AG09319 (cell line): Measurements from ENCODE around the gene CPVL.

Source experiments
- DNase-seq: peaks from one replicate; pipeline ENCODE4 v3.0.0-alpha.2; 2010; ENCODE audit warnings: low read depth; ENCODE audit errors: extremely low read depth
- CTCF ChIP-seq: IDR thresholded peaks from 2 replicates; pipeline ENCODE4 v1.5.1; 2011; ENCODE audit warnings: low read depth, mild to moderate bottlenecking, inconsistent platforms, low read length, moderate library complexity

CPVL gene

GRCh38 chr7:28955356-28955717 is 191.0 kb downstream of the CPVL start:
- DNase-seq: no peak
- TF ChIP-seq CTCF: no peak

- DNase-seq: no peak
- TF ChIP-seq CTCF: no peak
Observed at GRCh38 chr7:28954946-28955345, 191.4 kb downstream of the CPVL start.

DNA sequence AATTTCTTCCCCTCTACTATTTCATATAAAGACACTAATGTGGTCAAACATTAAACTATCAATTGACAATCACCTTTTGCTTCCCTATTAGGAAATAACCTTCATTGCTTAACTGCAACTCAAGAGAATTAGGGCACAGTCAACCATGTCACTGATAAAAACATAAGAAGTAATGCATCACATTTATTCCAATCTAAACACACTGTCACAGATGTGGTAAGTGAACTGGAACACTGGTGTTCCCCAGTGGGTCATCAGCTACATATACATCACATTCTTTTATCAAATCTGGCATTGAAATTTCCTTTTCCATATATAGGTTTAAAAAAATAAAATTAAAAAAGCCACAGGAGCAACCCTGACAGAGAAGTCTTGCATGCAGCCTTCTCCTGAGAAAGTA is 191.9 kb downstream of the CPVL start:
- TF ChIP-seq CTCF: no peak

GRCh38 chr7:28953633-28954032 is 192.7 kb downstream of the CPVL start:
- DNase-seq: no peak
- no peak for TF ChIP-seq CTCF

More for the DNA sequence above, 191.9 kb downstream of the CPVL start:
- no peak for DNase-seq
